Stimulated activated CD4-positive, alpha-beta T cell treated with anti-CD3 and anti-CD28 coated beads, Interleukin-4, amount 100 ng/mL, for 48 hours (primary cell): ENCODE data around the gene TMEM14C.

Experiments
- DNase-seq, 2 donors: peaks; one replicate each; pipeline ENCODE4 v3.0.0-alpha.2; 2020; ENCODE audit warnings: low read depth in 2 of 2

The TMEM14C gene

GRCh38 chr6:10759884-10760329 is 37.0 kb downstream of the TMEM14C start:
- no peak for DNase-seq

- DNase-seq: no peak
Measured at GRCh38 chr6:10763006-10763405, 40.1 kb downstream of the TMEM14C start.

DNA sequence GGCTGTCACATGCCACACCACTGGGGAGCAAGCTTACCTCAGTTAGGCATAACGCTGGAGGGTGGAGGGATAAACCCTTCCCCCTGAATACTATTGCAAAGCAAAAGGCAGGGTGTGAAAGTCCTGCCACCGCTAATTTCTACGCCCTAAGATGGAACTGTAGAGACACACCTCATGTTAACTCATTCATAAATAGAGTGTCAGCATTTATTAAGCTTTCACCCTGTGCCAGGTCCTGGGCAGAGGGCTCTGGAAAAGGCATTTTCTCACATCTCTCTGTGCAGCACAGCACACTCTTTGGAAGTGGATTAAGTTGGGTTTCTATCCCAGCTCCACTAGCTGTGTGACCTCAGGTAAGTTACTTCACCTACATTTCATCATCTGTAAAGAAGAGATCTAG is 46.5 kb downstream of the TMEM14C start:
- DNase-seq: no peak

GRCh38 chr6:10771371-10771894 is 48.6 kb downstream of the TMEM14C start:
- no peak for DNase-seq

- no peak for DNase-seq
Measured at GRCh38 chr6:10778230-10778629, 55.4 kb downstream of the TMEM14C start.

DNA sequence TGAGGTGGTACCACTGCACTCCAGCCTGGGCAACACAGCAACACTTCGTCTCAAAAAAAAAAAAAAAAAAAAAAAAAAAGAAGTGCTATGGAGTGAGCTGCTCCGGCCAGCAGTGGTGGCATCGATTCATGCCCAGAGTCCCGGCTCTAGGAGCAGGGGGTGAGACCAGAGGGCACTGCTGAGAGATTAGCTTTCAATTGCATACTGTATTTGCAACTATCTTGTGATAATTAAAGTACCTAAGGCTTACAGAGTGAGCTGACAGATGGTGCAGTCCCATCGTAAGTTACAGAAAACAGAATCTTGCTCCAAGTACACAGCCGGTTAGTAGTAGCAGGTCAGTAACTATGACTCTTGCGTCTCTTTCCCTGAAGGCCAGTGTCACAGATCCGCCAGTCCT is 56.2 kb downstream of the TMEM14C start:
- no peak for DNase-seq
